Activated T-cell treated with anti-CD3 and anti-CD28 coated beads for 24 hours (primary cell): ENCODE results near the gene OR4C12.
"Not testable (repeated sequence)": the region's sequence is repeated elsewhere in the genome, so short reads cannot be mapped to it uniquely, and the experiment has no call there.

ENCODE experiments used
- DNase-seq: peaks from one replicate; pipeline ENCODE4 v3.0.0-alpha.2; 2020; ENCODE audit warnings: low read depth

The OR4C12 gene

GRCh38 chr11:49982435-49982834 lies at the start of gene OR4C12:
OR4C12 (minus strand) TSS chr11:49982535; CDS start chr11:49982501, 34 bp downstream.
- not testable (repeated sequence) for DNase-seq

GRCh38 chr11:50030193-50030592 lies 47.9 kb upstream of the OR4C12 start:
- no peak for DNase-seq

- peak; percentile 7 for DNase-seq
Measured at GRCh38 chr11:49995565-49995964, 13.2 kb upstream of the OR4C12 start.

GRCh38 chr11:49973439-49973838 lies 8.9 kb downstream of the OR4C12 start:
- DNase-seq: not testable (repeated sequence)

- DNase-seq: no peak
Measured at GRCh38 chr11:49952091-49952490, 30.2 kb downstream of the OR4C12 start, which contains the start of gene OR4C13. OR4C13 (plus strand) TSS chr11:49952391; CDS start chr11:49952423, 32 bp downstream.

GRCh38 chr11:49948701-49949100 lies 33.6 kb downstream of the OR4C12 start:
- DNase-seq: not testable (repeated sequence)
